ENCODE data around the gene EYS.

Gene EYS

DNA sequence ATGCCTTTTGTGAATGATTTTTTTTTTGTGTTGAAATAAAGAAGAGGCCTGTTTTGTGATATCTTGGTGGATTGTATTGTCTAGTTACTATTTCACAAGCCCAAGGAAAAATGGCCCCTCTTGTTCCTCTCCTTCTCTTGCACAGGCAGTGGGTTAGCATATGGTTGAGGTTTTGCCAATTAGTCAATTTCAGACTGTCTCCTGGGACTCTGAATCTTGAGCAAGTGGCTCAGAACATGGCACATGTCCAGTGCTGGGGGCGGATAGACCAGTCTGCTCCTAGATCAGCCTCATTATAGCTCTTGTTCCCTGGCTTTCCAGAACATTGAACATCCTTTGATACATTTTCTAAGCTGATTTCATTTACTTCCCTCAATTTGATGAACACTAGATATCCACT is 1482.2 kb downstream of the EYS start:
- H3K9me2 ChIP-seq (replicated peaks; ENCODE audit: insufficient read depth, low read length), result no peaks in the 10 kb centered on the region
- no peaks in the 10 kb centered on the region for H3F3A ChIP-seq (ENCODE audit: insufficient read depth, low read length)
- H2AFZ ChIP-seq (ENCODE audit: low read length), result no peak overlapping the region
- H4K20me1 ChIP-seq (ENCODE audit: insufficient read depth, low read length), result no peaks in the 10 kb centered on the region
- H3K4me1 ChIP-seq (ENCODE audit: low read length), result no peaks in the 10 kb centered on the region
- no peaks in the 10 kb centered on the region for H3K9me3 ChIP-seq (replicated peaks; ENCODE audit: insufficient read depth, low read length)
- H3K4me2 ChIP-seq (ENCODE audit: low read depth, low read length), result no peak overlapping the region
- no peak for TF ChIP-seq EZH2 (optimal IDR thresholded peaks at IDR 0.05; ENCODE audit: low read depth, low read length)
- TF ChIP-seq, protein P1, sequence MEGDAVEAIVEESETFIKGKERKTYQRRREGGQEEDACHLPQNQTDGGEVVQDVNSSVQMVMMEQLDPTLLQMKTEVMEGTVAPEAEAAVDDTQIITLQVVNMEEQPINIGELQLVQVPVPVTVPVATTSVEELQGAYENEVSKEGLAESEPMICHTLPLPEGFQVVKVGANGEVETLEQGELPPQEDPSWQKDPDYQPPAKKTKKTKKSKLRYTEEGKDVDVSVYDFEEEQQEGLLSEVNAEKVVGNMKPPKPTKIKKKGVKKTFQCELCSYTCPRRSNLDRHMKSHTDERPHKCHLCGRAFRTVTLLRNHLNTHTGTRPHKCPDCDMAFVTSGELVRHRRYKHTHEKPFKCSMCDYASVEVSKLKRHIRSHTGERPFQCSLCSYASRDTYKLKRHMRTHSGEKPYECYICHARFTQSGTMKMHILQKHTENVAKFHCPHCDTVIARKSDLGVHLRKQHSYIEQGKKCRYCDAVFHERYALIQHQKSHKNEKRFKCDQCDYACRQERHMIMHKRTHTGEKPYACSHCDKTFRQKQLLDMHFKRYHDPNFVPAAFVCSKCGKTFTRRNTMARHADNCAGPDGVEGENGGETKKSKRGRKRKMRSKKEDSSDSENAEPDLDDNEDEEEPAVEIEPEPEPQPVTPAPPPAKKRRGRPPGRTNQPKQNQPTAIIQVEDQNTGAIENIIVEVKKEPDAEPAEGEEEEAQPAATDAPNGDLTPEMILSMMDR (IDR thresholded peaks at IDR 0.05; ENCODE audit: low read length), result no peak
- TF ChIP-seq EZH2phosphoT487 (IDR thresholded peaks at IDR 0.05; ENCODE audit: low read length), result no peak
- no peaks in the 10 kb centered on the region for H3K27me3 ChIP-seq (replicated peaks; ENCODE audit: insufficient read depth, low read length)
- no peaks in the 10 kb centered on the region for H3K79me2 ChIP-seq (ENCODE audit: low read length)
- H3K4me3 ChIP-seq (ENCODE audit: low read length), result no peak overlapping the region
- DNase-seq, result no peak
- H3K36me3 ChIP-seq (replicated peaks; ENCODE audit: insufficient read depth, low read length), result no peaks in the 10 kb centered on the region
- H3K9ac ChIP-seq (ENCODE audit: low read length), result no peak overlapping the region
- no peak overlapping the region for H3K27ac ChIP-seq (ENCODE audit: low read length)

DNA sequence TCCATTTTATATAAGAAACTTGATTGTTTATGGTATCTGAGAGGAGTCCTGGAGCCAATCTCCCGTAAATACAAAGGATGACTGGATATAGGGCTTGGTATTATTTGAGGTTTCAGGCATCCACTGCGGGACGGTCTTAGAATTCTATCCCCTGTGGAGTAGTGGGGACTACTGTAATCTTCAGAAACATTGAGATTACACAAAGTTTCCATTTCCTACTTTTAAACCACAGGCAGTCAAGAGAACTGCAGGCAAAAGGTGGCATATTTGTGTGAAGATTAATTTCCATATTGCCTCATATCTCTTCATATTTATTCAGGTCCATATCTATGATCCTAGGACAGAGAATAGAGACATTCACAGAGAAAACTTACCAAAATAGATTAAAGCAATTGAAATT is 1485.2 kb downstream of the EYS start:
- TF ChIP-seq, protein P1 (IDR thresholded peaks at IDR 0.05; ENCODE audit: low read length), result no peak
- TF ChIP-seq EZH2 (optimal IDR thresholded peaks at IDR 0.05; ENCODE audit: low read depth, low read length) (no peak), EZH2phosphoT487 (IDR thresholded peaks at IDR 0.05; ENCODE audit: low read length) (no peak)
- Histone ChIP-seq H3K36me3 (replicated peaks; ENCODE audit: insufficient read depth, low read length) (no peaks in the 10 kb centered on the region), H3K79me2 (ENCODE audit: low read length) (no peaks in the 10 kb centered on the region), H3F3A (ENCODE audit: insufficient read depth, low read length) (no peaks in the 10 kb centered on the region), H2AFZ (ENCODE audit: low read length) (no peak overlapping the region), H3K9ac (ENCODE audit: low read length) (no peak overlapping the region), H4K20me1 (ENCODE audit: insufficient read depth, low read length) (no peaks in the 10 kb centered on the region), H3K9me3 (replicated peaks; ENCODE audit: insufficient read depth, low read length) (no peaks in the 10 kb centered on the region), H3K4me1 (ENCODE audit: low read length) (no peaks in the 10 kb centered on the region), H3K27me3 (replicated peaks; ENCODE audit: insufficient read depth, low read length) (no peaks in the 10 kb centered on the region), H3K27ac (ENCODE audit: low read length) (no peak overlapping the region), H3K4me2 (ENCODE audit: low read depth, low read length) (no peak overlapping the region), H3K4me3 (ENCODE audit: low read length) (no peak overlapping the region), H3K9me2 (replicated peaks; ENCODE audit: insufficient read depth, low read length) (no peaks in the 10 kb centered on the region)
- DNase-seq, result no peak

DNA sequence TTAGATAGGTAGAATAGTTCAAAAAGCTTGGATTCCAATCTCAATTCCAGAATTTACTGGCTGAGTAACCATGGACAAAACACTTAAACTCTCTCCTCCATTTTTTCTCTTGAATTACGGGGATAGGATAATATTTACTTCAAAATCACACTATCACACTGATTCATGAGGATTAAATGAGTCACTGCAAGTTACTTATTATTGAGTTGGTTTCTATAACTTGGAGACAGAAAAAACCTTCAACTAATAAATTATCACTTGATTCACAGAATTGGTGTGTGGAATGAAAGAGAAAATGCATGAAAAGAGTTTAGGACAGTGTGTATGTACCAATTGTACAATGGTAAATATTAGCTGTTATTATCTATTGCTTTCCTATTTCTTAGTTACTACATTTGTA is 1486.2 kb downstream of the EYS start:
- Histone ChIP-seq H3K27ac (ENCODE audit: low read length) (no peak overlapping the region), H3K79me2 (ENCODE audit: low read length) (no peaks in the 10 kb centered on the region), H3K4me2 (ENCODE audit: low read depth, low read length) (no peak overlapping the region), H2AFZ (ENCODE audit: low read length) (no peak overlapping the region), H3K9me3 (replicated peaks; ENCODE audit: insufficient read depth, low read length) (no peaks in the 10 kb centered on the region), H3K27me3 (replicated peaks; ENCODE audit: insufficient read depth, low read length) (no peaks in the 10 kb centered on the region), H3K4me1 (ENCODE audit: low read length) (no peaks in the 10 kb centered on the region), H4K20me1 (ENCODE audit: insufficient read depth, low read length) (no peaks in the 10 kb centered on the region), H3K9ac (ENCODE audit: low read length) (no peak overlapping the region), H3F3A (ENCODE audit: insufficient read depth, low read length) (no peaks in the 10 kb centered on the region), H3K4me3 (ENCODE audit: low read length) (no peak overlapping the region), H3K36me3 (replicated peaks; ENCODE audit: insufficient read depth, low read length) (no peaks in the 10 kb centered on the region), H3K9me2 (replicated peaks; ENCODE audit: insufficient read depth, low read length) (no peaks in the 10 kb centered on the region)
- TF ChIP-seq, protein P1 (IDR thresholded peaks at IDR 0.05; ENCODE audit: low read length), result no peak
- TF ChIP-seq EZH2 (optimal IDR thresholded peaks at IDR 0.05; ENCODE audit: low read depth, low read length) (no peak), EZH2phosphoT487 (IDR thresholded peaks at IDR 0.05; ENCODE audit: low read length) (no peak)
- no peak for DNase-seq

Data from MM.1S (cell line).